ENCODE data around the gene ACAP2.

DNA sequence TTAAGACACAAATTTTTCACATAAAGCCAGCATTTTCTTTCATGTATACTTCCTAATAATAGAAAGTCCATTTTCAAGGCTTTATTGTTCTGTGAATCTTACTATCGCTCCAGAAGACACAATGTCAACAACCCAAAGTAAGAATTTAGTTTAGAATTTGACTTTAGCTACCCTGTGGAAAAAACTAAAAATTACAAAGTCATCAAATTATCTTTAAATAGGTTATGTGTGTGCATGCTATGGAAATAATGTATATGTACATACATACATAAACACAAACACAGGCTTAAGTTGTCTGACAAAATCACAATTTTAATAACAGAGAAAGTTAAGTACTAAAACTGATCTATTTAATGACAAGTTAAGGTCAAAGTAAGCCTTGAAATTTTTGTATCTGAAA is 151.7 kb downstream of the ACAP2 start:
- TF ChIP-seq, protein P1, sequence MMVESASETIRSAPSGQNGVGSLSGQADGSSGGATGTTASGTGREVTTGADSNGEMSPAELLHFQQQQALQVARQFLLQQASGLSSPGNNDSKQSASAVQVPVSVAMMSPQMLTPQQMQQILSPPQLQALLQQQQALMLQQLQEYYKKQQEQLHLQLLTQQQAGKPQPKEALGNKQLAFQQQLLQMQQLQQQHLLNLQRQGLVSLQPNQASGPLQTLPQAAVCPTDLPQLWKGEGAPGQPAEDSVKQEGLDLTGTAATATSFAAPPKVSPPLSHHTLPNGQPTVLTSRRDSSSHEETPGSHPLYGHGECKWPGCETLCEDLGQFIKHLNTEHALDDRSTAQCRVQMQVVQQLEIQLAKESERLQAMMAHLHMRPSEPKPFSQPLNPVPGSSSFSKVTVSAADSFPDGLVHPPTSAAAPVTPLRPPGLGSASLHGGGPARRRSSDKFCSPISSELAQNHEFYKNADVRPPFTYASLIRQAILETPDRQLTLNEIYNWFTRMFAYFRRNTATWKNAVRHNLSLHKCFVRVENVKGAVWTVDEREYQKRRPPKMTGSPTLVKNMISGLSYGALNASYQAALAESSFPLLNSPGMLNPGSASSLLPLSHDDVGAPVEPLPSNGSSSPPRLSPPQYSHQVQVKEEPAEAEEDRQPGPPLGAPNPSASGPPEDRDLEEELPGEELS (CRISPR knock-in tag; IDR thresholded peaks at IDR 0.05) = no peak
- no peak for TF ChIP-seq JUN (CRISPR knock-in tag; IDR thresholded peaks at IDR 0.05)
- TF ChIP-seq ESRRA (CRISPR knock-in tag; IDR thresholded peaks at IDR 0.05; ENCODE audit: borderline replicate concordance) = no peak
- TF ChIP-seq ZNF138 (CRISPR knock-in tag; conservative IDR thresholded peaks at IDR 0.05) = no peak
- TF ChIP-seq CREB1 (CRISPR knock-in tag; IDR thresholded peaks at IDR 0.05) = no peak
- TF ChIP-seq, protein P2, sequence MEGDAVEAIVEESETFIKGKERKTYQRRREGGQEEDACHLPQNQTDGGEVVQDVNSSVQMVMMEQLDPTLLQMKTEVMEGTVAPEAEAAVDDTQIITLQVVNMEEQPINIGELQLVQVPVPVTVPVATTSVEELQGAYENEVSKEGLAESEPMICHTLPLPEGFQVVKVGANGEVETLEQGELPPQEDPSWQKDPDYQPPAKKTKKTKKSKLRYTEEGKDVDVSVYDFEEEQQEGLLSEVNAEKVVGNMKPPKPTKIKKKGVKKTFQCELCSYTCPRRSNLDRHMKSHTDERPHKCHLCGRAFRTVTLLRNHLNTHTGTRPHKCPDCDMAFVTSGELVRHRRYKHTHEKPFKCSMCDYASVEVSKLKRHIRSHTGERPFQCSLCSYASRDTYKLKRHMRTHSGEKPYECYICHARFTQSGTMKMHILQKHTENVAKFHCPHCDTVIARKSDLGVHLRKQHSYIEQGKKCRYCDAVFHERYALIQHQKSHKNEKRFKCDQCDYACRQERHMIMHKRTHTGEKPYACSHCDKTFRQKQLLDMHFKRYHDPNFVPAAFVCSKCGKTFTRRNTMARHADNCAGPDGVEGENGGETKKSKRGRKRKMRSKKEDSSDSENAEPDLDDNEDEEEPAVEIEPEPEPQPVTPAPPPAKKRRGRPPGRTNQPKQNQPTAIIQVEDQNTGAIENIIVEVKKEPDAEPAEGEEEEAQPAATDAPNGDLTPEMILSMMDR (IDR thresholded peaks at IDR 0.05) = no peak
- TF ChIP-seq, protein P3, sequence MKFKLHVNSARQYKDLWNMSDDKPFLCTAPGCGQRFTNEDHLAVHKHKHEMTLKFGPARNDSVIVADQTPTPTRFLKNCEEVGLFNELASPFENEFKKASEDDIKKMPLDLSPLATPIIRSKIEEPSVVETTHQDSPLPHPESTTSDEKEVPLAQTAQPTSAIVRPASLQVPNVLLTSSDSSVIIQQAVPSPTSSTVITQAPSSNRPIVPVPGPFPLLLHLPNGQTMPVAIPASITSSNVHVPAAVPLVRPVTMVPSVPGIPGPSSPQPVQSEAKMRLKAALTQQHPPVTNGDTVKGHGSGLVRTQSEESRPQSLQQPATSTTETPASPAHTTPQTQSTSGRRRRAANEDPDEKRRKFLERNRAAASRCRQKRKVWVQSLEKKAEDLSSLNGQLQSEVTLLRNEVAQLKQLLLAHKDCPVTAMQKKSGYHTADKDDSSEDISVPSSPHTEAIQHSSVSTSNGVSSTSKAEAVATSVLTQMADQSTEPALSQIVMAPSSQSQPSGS (CRISPR knock-in tag; IDR thresholded peaks at IDR 0.05; ENCODE audit: borderline replicate concordance, low read depth) = no peak
- no peak for TF ChIP-seq CBFB (CRISPR knock-in tag; IDR thresholded peaks at IDR 0.05; ENCODE audit: low read depth)
